Measurements from ENCODE around the gene CFAP299.

The CFAP299 gene

GRCh38 chr4:80967346-80967745 lies 631.8 kb downstream of the CFAP299 start:
- no peak for DNase-seq

DNA sequence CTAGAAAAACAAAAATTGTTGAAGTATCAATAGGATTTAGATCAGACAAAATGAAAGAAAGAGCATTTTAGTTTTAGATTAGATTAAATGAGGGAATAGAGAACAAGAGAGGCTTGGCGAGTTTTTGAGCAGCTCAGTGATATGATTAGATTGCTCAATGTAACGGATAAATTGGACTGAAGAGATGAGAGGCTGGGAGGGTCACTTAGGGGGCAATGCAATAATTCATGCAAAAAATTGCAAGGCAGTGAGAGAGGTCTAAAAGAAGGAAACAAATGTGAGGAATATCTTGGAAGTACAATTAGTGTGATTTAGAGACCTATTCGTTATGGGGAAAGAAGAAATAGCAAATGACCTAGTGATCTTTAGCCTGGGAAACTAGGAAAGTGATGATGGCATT lies 644.7 kb downstream of the CFAP299 start:
- DNase-seq: no peak

DNA sequence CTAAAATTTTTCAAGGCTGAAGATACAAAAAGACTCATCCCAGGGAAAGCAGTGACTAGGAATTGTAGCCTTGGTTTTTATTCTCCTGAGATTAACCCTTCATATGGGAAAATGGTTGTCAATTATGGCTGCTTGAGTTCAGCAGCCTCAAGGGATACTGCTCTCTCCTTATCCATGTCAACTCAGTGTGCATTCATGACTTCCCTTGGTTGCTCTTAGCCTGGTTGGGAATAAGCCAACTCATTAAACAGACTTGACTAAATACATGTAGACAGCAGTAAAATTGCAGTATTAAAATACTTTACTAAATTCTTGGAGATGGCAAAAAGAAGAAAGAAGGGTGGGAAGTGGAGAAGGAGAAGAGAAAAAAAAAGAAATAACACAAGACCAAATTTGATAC lies 650.5 kb downstream of the CFAP299 start:
- DNase-seq: no peak

DNA sequence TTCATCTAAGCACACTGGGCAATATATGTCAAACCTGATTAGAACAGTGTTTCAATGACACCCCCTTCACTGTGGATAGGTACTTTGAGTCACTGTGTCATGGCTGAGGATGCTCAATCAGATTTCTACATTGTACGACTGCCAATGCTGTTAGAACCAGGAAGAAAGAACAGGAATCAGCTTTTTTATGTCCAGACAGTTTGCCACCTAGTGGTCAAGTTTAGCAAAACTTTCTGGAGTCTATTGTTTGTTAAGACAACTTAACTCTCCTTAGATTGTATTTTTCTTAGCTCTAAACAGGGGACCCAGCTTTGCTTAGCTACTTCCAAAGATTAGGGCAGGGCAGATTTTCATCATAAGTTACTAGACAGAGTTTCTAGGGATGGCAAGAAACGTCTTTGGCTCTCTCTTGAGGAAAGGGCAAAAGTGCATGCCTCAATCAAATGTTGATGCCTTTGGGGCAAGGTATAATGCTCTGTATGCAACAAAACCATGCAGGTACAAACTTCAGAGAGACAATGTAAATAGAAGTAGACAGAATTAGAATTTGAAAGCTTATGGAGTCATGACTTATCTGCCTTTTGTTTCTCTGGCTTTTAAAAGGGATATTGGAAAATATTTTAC lies 654.5 kb downstream of the CFAP299 start:
- DNase-seq: no peak

DNA sequence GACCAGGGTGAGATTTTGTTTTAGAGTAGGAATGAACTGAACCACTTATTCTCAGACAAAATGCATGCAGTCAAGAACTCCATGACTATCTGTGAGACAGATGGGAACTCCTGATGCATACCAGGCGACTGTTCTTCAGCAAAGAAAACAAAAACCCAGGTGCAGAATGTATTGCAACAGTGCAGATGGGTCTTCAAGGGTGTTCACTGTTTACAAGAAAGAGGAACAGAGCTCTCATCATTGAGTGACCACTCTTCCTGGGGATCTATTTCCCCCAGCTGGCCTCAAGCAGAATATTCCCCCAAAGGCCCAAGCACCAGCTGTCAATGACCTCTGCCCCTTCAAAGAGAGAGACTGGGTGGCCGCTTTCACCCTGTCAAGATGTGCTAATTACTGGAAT lies 655.3 kb downstream of the CFAP299 start:
- DNase-seq: no peak

DNA sequence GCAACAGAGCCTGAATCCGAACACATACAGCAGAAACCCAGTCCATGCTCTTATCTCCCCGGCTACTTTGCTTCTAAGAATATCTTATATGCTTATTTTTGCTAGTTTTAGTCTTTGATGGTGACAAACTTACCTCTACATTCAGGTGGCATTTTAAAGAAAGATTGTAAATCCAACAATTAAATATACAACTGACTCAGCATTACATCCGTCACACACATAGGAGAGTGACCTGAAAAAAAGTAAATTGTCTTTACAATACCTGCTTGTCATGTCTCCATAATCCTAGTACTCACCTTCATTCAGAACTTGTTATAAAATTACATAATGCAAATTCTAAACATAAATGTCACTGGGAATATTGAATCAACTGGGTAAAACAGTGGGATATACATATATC lies 664.4 kb downstream of the CFAP299 start:
- no peak for DNase-seq

GRCh38 chr4:81003597-81004111 lies 668.1 kb downstream of the CFAP299 start:
- no peak for DNase-seq

GRCh38 chr4:81007417-81007816 lies 671.9 kb downstream of the CFAP299 start:
- no peak for DNase-seq

All from stimulated activated CD4-positive, alpha-beta T cell treated with anti-CD3 and anti-CD28 coated beads, Interleukin-4, amount 100 ng/mL, for 4 hours (primary cell).